Left ventricle myocardium inferior (tissue), 1 donor: ENCODE measurements around the gene GABRG3. TPM values are rescaled to one million over a fixed set of nuclear protein-coding genes. Genes with fewer than 3 reads are reported as not detected.

Experiments
- DNase-seq: peaks from one replicate; pipeline ENCODE4 v3.0.0-alpha.2; 2020
- H3K27ac ChIP-seq: fragments of 200-600 bp; replicated peaks from 2 replicates; pipeline ENCODE4 v1.8.0; 2021
- H3K27me3 ChIP-seq: fragments of 200-600 bp; 2 replicates; pipeline ENCODE4 v1.8.0; 2021; ENCODE audit warnings: low read depth
- H3K36me3 ChIP-seq: fragments of 200-600 bp; 2 replicates; pipeline ENCODE4 v1.8.0; 2021
- H3K4me1 ChIP-seq: fragments of 200-600 bp; 2 replicates; pipeline ENCODE4 v1.8.0; 2021
- H3K4me3 ChIP-seq: fragments of 200-600 bp; 2 replicates; pipeline ENCODE4 v1.8.0; 2021; ENCODE audit warnings: mild to moderate bottlenecking, moderate library complexity
- H3K9me3 ChIP-seq: fragments of 200-600 bp; replicated peaks from 2 replicates; pipeline ENCODE4 v1.8.0; 2021
- intact Hi-C: fragments of 100-400 bp; cut with micrococcal nuclease; formaldehyde crosslinking; loops from one replicate; pipeline ENCODE4 v1.11.0; 2022
- total RNA-seq: library from RNA; stranded (reverse); fragmentation: NEBNext Ultra II Directional; extraction: Animal tissue kit (Norgen Biotek cat#: 25700); gene quantifications from one replicate; pipeline ENCODE4 v1.2.1, GENCODE V29; 2021
- TF ChIP-seq, protein P1 (sequence below): fragments of 200-600 bp; IDR thresholded peaks from 2 replicates; pipeline ENCODE4 v1.8.0; 2021; ENCODE audit warnings: antibody characterized with exemption, mild to moderate bottlenecking, borderline replicate concordance
- donor health status: DM: no; HTN: yes; CAD: no; lungs with severe emphysema.

The GABRG3 gene
- total RNA-seq, 1 donor from 2014 or later = not detected

DNA sequence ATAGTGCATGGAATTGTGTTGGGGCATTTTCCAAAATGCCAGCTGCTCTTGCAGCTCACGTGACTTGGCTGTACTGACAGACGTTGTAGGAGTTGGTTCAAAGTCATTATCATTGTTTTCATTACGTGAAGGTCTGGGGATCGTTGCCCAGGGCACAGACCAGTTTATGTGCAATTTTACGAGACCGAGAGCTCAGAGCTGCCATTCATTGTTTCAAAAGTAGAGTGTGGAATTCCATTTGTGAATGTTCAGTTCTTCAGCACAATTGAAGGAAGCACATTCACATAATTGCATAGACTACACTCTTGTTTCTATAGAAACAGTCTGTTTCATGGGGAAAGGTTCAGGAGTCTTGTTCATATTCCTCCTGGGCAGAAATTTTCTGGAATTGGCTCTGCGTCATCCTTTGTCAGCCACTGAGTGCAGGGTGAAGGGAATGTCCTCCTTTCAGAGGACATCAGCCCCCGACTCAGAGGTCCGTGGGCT, 54.5 kb downstream of the GABRG3 start:
- TF ChIP-seq, protein P1, sequence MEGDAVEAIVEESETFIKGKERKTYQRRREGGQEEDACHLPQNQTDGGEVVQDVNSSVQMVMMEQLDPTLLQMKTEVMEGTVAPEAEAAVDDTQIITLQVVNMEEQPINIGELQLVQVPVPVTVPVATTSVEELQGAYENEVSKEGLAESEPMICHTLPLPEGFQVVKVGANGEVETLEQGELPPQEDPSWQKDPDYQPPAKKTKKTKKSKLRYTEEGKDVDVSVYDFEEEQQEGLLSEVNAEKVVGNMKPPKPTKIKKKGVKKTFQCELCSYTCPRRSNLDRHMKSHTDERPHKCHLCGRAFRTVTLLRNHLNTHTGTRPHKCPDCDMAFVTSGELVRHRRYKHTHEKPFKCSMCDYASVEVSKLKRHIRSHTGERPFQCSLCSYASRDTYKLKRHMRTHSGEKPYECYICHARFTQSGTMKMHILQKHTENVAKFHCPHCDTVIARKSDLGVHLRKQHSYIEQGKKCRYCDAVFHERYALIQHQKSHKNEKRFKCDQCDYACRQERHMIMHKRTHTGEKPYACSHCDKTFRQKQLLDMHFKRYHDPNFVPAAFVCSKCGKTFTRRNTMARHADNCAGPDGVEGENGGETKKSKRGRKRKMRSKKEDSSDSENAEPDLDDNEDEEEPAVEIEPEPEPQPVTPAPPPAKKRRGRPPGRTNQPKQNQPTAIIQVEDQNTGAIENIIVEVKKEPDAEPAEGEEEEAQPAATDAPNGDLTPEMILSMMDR = no peak
- intact Hi-C loops = no loop called here
- peaks cover 81% of the 10 kb centered on the region for H3K27me3 ChIP-seq

DNA sequence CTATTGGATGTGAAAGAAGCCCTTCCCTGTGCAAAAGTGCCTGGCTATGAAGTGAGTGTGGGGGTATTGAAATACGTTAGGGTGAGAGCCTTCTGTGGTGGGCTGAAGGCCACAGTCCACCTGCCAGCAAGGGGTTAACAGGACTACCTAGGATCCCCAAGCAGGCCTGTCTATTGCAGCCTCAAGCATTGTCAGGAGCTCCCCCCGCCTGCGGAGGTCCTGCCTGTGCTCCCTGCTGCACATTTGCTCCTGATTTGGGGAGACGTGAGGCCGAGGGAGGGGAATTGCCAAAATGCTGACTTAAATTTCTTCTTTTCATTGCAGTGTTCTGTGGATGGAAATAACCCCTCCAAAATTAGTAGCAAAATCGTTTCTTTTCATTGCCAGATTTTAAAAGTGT, 56.2 kb downstream of the GABRG3 start:
- Histone ChIP-seq H3K9me3 (peaks cover 4% of the 10 kb centered on the region), H3K36me3 (no peaks in the 10 kb centered on the region), H3K4me1 (no peaks in the 10 kb centered on the region), H3K27me3 (peaks cover 66% of the 10 kb centered on the region), H3K27ac (no peak overlapping the region), H3K4me3 (no peak overlapping the region)
- DNase-seq = no peak
- TF ChIP-seq, protein P1 = no peak
- intact Hi-C loops = no loop called here

More for the DNA sequence above, 54.5 kb downstream of the GABRG3 start:
- DNase-seq = no peak
- H3K9me3 ChIP-seq = no peaks in the 10 kb centered on the region
- H3K4me1 ChIP-seq = no peaks in the 10 kb centered on the region
- no peak overlapping the region for H3K27ac ChIP-seq
- H3K4me3 ChIP-seq = no peak overlapping the region
- no peaks in the 10 kb centered on the region for H3K36me3 ChIP-seq

DNA sequence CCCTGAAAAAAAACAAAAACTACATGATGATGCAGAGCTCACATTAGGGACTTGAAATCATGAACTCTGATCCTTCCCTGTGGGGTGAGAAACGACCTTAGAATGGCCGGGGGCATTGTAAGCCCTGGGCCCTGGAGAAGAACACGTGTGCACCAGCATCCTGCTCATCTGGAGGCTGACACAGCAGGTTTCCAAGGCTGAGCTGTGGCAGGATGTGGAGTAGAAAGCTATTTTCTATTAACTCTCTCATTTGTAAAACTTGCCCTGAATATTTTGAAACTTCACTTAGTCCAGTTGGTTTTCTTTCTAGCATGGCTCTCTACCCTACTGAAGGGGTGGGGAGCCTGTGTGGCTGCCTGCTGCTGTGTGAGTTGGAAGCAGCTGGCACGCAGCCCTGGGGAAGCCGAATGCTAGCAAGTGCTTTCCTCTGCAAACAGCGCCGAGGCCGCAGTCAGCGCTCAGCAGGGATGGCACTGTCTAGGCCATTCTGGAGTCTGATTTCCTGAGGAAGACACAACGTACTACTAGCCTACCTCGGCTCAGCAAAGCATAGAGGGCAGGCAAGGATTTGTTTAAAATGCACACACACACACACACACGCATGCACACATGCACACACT, 58.0 kb downstream of the GABRG3 start:
- intact Hi-C loops = no loop called here
- Histone ChIP-seq H3K36me3 (no peaks in the 10 kb centered on the region), H3K9me3 (peaks cover 9% of the 10 kb centered on the region), H3K4me3 (no peak overlapping the region), H3K4me1 (no peaks in the 10 kb centered on the region), H3K27ac (no peak overlapping the region), H3K27me3 (peaks cover 49% of the 10 kb centered on the region)
- TF ChIP-seq, protein P1 = no peak
- no peak for DNase-seq

DNA sequence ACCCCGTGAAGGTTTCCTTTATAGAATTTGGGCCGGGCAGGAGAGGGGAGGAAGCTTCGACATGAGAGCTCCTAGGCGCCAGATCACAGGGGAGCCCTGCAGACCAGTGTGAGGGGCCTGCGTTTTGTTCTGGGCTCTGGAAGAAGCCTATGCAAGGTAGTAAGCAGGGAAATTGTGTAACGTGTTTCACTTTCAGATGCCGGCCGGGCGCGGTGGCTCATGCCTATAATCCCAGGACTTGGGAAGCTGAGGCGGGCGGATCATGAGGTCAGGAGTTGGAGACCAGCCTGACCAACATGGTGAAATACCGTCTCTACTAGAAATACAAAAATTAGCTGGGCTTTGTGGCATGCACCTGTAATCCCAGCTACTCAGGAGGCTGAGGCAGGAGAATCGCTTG, 65.2 kb downstream of the GABRG3 start:
- Histone ChIP-seq H3K9me3 (peaks cover 9% of the 10 kb centered on the region), H3K4me3 (no peak overlapping the region), H3K27me3 (peaks cover 9% of the 10 kb centered on the region), H3K36me3 (no peaks in the 10 kb centered on the region), H3K4me1 (no peaks in the 10 kb centered on the region), H3K27ac (no peak overlapping the region)
- TF ChIP-seq, protein P1 = no peak
- DNase-seq = no peak
- intact Hi-C loops = no loop called here

DNA sequence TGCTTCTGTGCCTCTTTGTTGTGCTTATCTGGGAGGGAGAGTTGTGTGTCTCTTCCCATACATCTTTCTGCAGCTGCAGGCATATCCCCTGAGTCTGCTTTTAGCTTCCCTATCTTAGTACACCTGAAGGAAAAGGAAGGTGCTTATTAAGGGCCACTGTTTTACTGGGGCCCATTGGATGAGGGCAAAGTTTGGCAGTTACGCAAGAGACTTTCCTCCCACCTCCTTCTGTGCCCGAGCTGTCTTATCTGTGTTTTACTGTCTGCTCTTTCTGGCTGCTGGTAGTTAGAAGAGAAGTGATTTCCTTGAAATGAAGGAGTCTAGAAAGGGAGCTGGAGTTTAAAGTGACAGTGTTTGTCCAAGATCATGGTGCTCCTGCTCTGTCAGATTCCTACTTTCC, 66.5 kb downstream of the GABRG3 start:
- no peak for DNase-seq
- no peak overlapping the region for H3K4me3 ChIP-seq
- H3K4me1 ChIP-seq = no peaks in the 10 kb centered on the region
- H3K36me3 ChIP-seq = no peaks in the 10 kb centered on the region
- H3K27me3 ChIP-seq = peaks cover 21% of the 10 kb centered on the region
- H3K9me3 ChIP-seq = peaks cover 3% of the 10 kb centered on the region
- intact Hi-C loops = no loop called here
- TF ChIP-seq, protein P1 = no peak
- H3K27ac ChIP-seq = no peak overlapping the region
